Measurements from ENCODE around the gene PFKP.

DNA sequence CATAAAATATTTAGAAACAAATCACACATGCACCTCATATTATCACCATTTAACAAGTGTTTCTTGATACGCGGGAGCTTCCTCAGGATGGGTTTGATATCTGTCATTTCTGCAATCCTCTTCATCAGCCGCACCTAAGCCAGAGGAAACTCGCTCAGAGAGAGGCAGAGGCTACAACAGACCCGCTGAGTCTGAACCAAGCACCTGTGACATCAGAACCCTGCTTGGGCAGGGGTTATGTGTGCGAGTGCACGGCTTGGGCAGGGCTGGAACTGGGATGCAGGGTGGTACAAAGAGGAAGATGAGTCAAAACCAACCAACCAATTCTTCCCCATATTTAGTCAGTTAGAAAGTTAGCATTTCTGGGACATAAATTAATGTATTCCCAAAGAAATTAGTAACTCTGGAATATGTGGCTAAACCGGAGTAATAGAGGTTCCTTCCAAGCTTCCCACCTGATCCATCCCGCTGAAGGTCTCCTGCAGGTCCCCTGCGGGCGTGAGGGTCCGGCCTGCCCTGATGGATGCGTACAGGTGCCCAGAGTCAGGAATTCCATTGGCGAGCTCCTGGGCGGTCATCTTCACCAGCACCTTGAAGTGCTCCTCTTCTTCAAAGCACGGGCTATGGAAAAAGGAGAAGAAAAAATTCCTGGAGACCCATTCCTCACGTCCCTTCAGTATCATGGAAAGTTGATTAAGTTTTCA, 79.9 kb downstream of the PFKP start:
- TF ChIP-seq, protein P1, sequence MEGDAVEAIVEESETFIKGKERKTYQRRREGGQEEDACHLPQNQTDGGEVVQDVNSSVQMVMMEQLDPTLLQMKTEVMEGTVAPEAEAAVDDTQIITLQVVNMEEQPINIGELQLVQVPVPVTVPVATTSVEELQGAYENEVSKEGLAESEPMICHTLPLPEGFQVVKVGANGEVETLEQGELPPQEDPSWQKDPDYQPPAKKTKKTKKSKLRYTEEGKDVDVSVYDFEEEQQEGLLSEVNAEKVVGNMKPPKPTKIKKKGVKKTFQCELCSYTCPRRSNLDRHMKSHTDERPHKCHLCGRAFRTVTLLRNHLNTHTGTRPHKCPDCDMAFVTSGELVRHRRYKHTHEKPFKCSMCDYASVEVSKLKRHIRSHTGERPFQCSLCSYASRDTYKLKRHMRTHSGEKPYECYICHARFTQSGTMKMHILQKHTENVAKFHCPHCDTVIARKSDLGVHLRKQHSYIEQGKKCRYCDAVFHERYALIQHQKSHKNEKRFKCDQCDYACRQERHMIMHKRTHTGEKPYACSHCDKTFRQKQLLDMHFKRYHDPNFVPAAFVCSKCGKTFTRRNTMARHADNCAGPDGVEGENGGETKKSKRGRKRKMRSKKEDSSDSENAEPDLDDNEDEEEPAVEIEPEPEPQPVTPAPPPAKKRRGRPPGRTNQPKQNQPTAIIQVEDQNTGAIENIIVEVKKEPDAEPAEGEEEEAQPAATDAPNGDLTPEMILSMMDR (IDR thresholded peaks at IDR 0.05), result no peak
- TF ChIP-seq, protein P2, sequence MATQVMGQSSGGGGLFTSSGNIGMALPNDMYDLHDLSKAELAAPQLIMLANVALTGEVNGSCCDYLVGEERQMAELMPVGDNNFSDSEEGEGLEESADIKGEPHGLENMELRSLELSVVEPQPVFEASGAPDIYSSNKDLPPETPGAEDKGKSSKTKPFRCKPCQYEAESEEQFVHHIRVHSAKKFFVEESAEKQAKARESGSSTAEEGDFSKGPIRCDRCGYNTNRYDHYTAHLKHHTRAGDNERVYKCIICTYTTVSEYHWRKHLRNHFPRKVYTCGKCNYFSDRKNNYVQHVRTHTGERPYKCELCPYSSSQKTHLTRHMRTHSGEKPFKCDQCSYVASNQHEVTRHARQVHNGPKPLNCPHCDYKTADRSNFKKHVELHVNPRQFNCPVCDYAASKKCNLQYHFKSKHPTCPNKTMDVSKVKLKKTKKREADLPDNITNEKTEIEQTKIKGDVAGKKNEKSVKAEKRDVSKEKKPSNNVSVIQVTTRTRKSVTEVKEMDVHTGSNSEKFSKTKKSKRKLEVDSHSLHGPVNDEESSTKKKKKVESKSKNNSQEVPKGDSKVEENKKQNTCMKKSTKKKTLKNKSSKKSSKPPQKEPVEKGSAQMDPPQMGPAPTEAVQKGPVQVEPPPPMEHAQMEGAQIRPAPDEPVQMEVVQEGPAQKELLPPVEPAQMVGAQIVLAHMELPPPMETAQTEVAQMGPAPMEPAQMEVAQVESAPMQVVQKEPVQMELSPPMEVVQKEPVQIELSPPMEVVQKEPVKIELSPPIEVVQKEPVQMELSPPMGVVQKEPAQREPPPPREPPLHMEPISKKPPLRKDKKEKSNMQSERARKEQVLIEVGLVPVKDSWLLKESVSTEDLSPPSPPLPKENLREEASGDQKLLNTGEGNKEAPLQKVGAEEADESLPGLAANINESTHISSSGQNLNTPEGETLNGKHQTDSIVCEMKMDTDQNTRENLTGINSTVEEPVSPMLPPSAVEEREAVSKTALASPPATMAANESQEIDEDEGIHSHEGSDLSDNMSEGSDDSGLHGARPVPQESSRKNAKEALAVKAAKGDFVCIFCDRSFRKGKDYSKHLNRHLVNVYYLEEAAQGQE (IDR thresholded peaks at IDR 0.05; ENCODE audit: insufficient read depth in 1 of 2, low read depth in 2 of 2, low read length in 1 of 2), result no peak
- TF ChIP-seq SIN3A (IDR thresholded peaks at IDR 0.05; ENCODE audit: borderline replicate concordance, insufficient read depth, low read depth, low read length), result no peak
- TF ChIP-seq POLR2AphosphoS5 (IDR thresholded peaks at IDR 0.05; ENCODE audit: low read depth, low read length), result no peak
